B cell (primary cell): ENCODE data around the gene NLRC5.

Source experiments
- CTCF ChIP-seq: fragments of 200-600 bp; IDR thresholded peaks from one replicate; pipeline ENCODE4 v1.8.0; 2022; ENCODE audit warnings: antibody characterized with exemption, mild to moderate bottlenecking
- EZH2 ChIP-seq: IDR thresholded peaks from 2 replicates; pipeline ENCODE4 v1.6.1; 2012; ENCODE audit warnings: borderline replicate concordance, low read depth, mild to moderate bottlenecking, moderate library complexity, low read length; ENCODE audit not compliant: insufficient read depth, poor library complexity, severe bottlenecking

- TF ChIP-seq CTCF (no peak), EZH2 (no peak)
These were observed 9.2 kb upstream of the NLRC5 start for GRCh38 chr16:56980201-56980535.
